Large intestine (tissue), 3 donors: ENCODE measurements around the gene PSENEN. TPM values are rescaled to one million over a fixed set of nuclear protein-coding genes. Genes with fewer than 3 reads are reported as not detected.
"Not testable (repeated sequence)": the region's sequence is repeated elsewhere in the genome, so short reads cannot be mapped to it uniquely, and the experiment has no call there.

ENCODE experiments used
- DNase-seq, 2 donors: peaks; one replicate each; pipeline versions ENCODE4 v3.0.0 to v3.0.0-alpha.2; 2013
- H3K27ac ChIP-seq: one replicate; pipeline ENCODE4 v1.5.1; 2013; ENCODE audit warnings: low read length
- H3K27me3 ChIP-seq: 2 replicates; pipeline ENCODE4 v1.6.1; 2013; ENCODE audit warnings: low read length; ENCODE audit not compliant: control insufficient read depth, insufficient read depth
- H3K36me3 ChIP-seq: 2 replicates; pipeline ENCODE4 v1.6.1; 2013; ENCODE audit warnings: low read length; ENCODE audit not compliant: control insufficient read depth, insufficient read depth
- H3K4me1 ChIP-seq: one replicate; pipeline ENCODE4 v1.6.1; 2013; ENCODE audit warnings: low read length; ENCODE audit not compliant: control insufficient read depth, insufficient read depth
- H3K4me3 ChIP-seq: one replicate; pipeline ENCODE4 v1.5.1; 2013; ENCODE audit warnings: low read length
- H3K9me3 ChIP-seq: one replicate; pipeline ENCODE4 v1.6.1; 2013; ENCODE audit warnings: mild to moderate bottlenecking, low read depth, low read length, moderate library complexity; ENCODE audit not compliant: control insufficient read depth
- WGBS: methylation state at CpG from one replicate; pipeline ENCODE4 v1.1.5; 2013; ENCODE audit warnings: low lambda C conversion rate; ENCODE audit not compliant: insufficient coverage; 5-methylcytosine and 5-hydroxymethylcytosine counted together
- polyA plus RNA-seq: library from polyadenylated mRNA; unstranded; fragments of 120-200 nt; gene quantifications from one replicate; pipeline ENCODE4 v1.2.1, GENCODE V29; 2013

PSENEN gene
- polyA plus RNA-seq, 1 donor = 63.3 TPM

- WGBS = 100% methylated on average over 2 of the region's 2 CpGs
- Histone ChIP-seq H3K27me3 (peaks cover 23% of the 10 kb centered on the region), H3K4me1 (peaks cover 25% of the 10 kb centered on the region)
Observed at GRCh38 chr19:35759697-35760096, 14.2 kb downstream of the PSENEN start.

GRCh38 chr19:35760711-35761349 lies 15.4 kb downstream of the PSENEN start:
- no peaks in the 10 kb centered on the region for H3K9me3 ChIP-seq
- peaks cover 14% of the 10 kb centered on the region for H3K27me3 ChIP-seq
- H3K27ac ChIP-seq = no peak overlapping the region
- peaks cover 27% of the 10 kb centered on the region for H3K36me3 ChIP-seq
- H3K4me3 ChIP-seq = no peak overlapping the region
- WGBS = no CpG with 5 or more reads among the region's 4 CpGs
- H3K4me1 ChIP-seq = peaks cover 19% of the 10 kb centered on the region
- DNase-seq = no peak

More at GRCh38 chr19:35759697-35760096, 14.2 kb downstream of the PSENEN start:
- Histone ChIP-seq H3K36me3 (peaks cover 23% of the 10 kb centered on the region), H3K9me3 (no peaks in the 10 kb centered on the region), H3K27ac (no peak overlapping the region), H3K4me3 (no peak overlapping the region)
- no peak for DNase-seq

GRCh38 chr19:35764432-35765315 lies 19.2 kb downstream of the PSENEN start:
- peaks cover 34% of the 10 kb centered on the region for H3K36me3 ChIP-seq
- no peaks in the 10 kb centered on the region for H3K4me1 ChIP-seq
- no peaks in the 10 kb centered on the region for H3K27me3 ChIP-seq
- WGBS = 100% methylated on average over 2 of the region's 17 CpGs
- H3K4me3 ChIP-seq = no peak overlapping the region
- H3K27ac ChIP-seq = no peak overlapping the region
- DNase-seq = no peak
- H3K9me3 ChIP-seq = no peaks in the 10 kb centered on the region

- H3K36me3 ChIP-seq = peaks cover 25% of the 10 kb centered on the region
- no peak overlapping the region for H3K4me3 ChIP-seq
- H3K9me3 ChIP-seq = no peaks in the 10 kb centered on the region
- no CpG with 5 or more reads among the region's 11 CpGs for WGBS
- H3K27ac ChIP-seq = no peak overlapping the region
- H3K27me3 ChIP-seq = no peaks in the 10 kb centered on the region
- no peak for DNase-seq
- no peaks in the 10 kb centered on the region for H3K4me1 ChIP-seq
Observed at GRCh38 chr19:35766571-35767104, 21.2 kb downstream of the PSENEN start.

- Histone ChIP-seq H3K9me3 (no peaks in the 10 kb centered on the region), H3K4me1 (no peaks in the 10 kb centered on the region), H3K4me3 (no peak overlapping the region), H3K36me3 (peaks cover 20% of the 10 kb centered on the region), H3K27ac (no peak overlapping the region), H3K27me3 (no peaks in the 10 kb centered on the region)
- WGBS = no CpG with 5 or more reads among the region's 34 CpGs
- no peak for DNase-seq
Observed at GRCh38 chr19:35767288-35768081, 22.0 kb downstream of the PSENEN start.

- H3K9me3 ChIP-seq = no peaks in the 10 kb centered on the region
- no CpG with 5 or more reads among the region's 15 CpGs for WGBS
- H3K27me3 ChIP-seq = no peaks in the 10 kb centered on the region
- no peaks in the 10 kb centered on the region for H3K4me1 ChIP-seq
- H3K4me3 ChIP-seq = no peak overlapping the region
- no peak for DNase-seq
- peaks cover 20% of the 10 kb centered on the region for H3K36me3 ChIP-seq
- H3K27ac ChIP-seq = no peak overlapping the region
Observed at GRCh38 chr19:35768082-35768421, 22.6 kb downstream of the PSENEN start.

GRCh38 chr19:35772362-35772761 lies 26.9 kb downstream of the PSENEN start:
- not testable (repeated sequence) for H3K9me3 ChIP-seq, DNase-seq, H3K27me3 ChIP-seq, H3K27ac ChIP-seq, H3K4me3 ChIP-seq, H3K36me3 ChIP-seq
- 88% methylated on average over 1 of the region's 5 CpGs for WGBS
- H3K4me1 ChIP-seq = peaks cover 11% of the 10 kb centered on the region

- no peaks in the 10 kb centered on the region for H3K27me3 ChIP-seq
- peaks cover 8% of the 10 kb centered on the region for H3K36me3 ChIP-seq
- WGBS = no CpG with 5 or more reads among the region's 9 CpGs
- peaks cover 11% of the 10 kb centered on the region for H3K4me1 ChIP-seq
- no peaks in the 10 kb centered on the region for H3K9me3 ChIP-seq
- DNase-seq = no peak
- no peak overlapping the region for H3K4me3 ChIP-seq
- H3K27ac ChIP-seq = no peak overlapping the region
Observed at GRCh38 chr19:35773020-35773806, 27.8 kb downstream of the PSENEN start.

GRCh38 chr19:35774274-35775045 lies 29.0 kb downstream of the PSENEN start:
- H3K27me3 ChIP-seq = no peaks in the 10 kb centered on the region
- H3K27ac ChIP-seq = no peak overlapping the region
- no peak for DNase-seq
- peaks cover 11% of the 10 kb centered on the region for H3K4me1 ChIP-seq
- no CpG with 5 or more reads among the region's 16 CpGs for WGBS
- H3K4me3 ChIP-seq = peak overlapping the region; percentile 11
- peaks cover 5% of the 10 kb centered on the region for H3K36me3 ChIP-seq
- no peaks in the 10 kb centered on the region for H3K9me3 ChIP-seq
